GM13977 (cell line): ENCODE measurements around the gene RHO.
"Not testable (repeated sequence)": the region's sequence is repeated elsewhere in the genome, so short reads cannot be mapped to it uniquely, and the experiment has no call there.

Experiments
- DNase-seq: peaks from one replicate; pipeline ENCODE4 v3.0.0; 2012; ENCODE audit warnings: low spot score
- in situ Hi-C: fragments of 300-500 bp; cut with MboI; formaldehyde crosslinking; loops from one replicate; pipeline ENCODE4 v1.12.0; 2022; ENCODE audit warnings: low sequenced_read_pairs, low pct_unique_long_range_greater_than_20kb, mixed read lengths, inconsistent platforms; ENCODE audit not compliant: unreplicated experiment
- TF ChIP-seq, protein P1 (sequence below): IDR thresholded peaks from 2 replicates; pipeline ENCODE4 v1.5.1; 2012; ENCODE audit warnings: mild to moderate bottlenecking, control low read depth; ENCODE audit not compliant: insufficient read depth; ENCODE audit errors: extremely low read depth, missing control alignments

Gene RHO

GRCh38 chr3:129539206-129539605 is 10.8 kb downstream of the RHO start:
- in situ Hi-C loops: no loop called here
- DNase-seq: no peak

DNA sequence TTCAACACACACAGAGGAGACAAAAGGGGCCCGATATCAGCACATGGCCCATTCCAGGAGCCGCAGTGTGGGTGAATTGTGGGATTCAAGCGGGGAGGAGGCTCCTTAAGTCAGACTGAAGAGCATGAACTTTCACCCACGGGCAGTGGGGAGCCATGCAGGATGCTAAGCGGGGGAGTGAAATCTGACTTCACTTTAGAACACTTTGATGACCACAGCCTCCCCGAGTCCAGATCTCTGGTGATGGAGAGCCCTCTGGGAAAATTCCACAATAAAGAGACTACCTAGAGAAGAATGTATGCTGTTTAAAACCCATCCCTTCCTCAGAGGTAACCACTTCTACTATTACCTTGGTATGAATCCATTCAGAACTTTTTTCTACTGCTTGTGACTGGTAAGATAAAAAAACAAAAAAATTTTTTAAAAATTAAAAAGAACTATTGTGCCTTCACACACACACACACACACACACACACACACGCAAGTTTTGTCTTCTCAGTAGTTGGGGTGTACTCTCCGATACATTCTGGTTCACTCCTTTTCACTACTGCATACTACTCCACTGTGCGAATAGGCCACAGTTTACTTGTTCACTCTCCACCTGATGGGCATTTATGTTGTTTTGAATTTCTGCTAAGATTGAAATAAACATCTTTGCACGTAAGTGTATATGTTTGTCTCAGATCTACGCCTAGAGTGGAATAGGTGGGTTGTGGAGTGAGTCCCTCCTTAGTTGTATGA is 12.5 kb downstream of the RHO start:
- in situ Hi-C loops: no loop called here
- TF ChIP-seq, protein P1, sequence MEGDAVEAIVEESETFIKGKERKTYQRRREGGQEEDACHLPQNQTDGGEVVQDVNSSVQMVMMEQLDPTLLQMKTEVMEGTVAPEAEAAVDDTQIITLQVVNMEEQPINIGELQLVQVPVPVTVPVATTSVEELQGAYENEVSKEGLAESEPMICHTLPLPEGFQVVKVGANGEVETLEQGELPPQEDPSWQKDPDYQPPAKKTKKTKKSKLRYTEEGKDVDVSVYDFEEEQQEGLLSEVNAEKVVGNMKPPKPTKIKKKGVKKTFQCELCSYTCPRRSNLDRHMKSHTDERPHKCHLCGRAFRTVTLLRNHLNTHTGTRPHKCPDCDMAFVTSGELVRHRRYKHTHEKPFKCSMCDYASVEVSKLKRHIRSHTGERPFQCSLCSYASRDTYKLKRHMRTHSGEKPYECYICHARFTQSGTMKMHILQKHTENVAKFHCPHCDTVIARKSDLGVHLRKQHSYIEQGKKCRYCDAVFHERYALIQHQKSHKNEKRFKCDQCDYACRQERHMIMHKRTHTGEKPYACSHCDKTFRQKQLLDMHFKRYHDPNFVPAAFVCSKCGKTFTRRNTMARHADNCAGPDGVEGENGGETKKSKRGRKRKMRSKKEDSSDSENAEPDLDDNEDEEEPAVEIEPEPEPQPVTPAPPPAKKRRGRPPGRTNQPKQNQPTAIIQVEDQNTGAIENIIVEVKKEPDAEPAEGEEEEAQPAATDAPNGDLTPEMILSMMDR: no peak
- DNase-seq: no peak

More at GRCh38 chr3:129539206-129539605, 10.8 kb downstream of the RHO start:
- TF ChIP-seq, protein P1: no peak

DNA sequence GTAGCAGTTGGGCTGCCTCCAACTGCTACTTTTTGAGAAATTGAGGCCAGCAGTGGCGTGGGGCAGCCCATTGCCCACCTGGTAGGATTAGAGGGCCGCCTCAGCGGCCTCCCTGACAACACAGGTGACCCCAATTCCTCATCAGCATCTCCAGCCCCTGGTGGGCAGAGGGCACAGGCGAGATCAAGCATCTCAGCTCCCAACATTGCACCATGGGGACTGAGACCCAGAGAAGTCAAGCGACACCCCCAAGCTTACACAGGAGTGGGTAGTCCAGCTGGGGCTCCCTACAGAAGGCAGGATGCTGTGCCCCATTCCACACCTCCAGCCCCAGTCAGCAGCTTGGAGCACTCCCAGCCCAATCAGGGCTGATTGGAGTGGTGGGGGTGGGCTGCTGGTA is 14.3 kb downstream of the RHO start:
- no peak for DNase-seq
- in situ Hi-C loops: no loop called here
- TF ChIP-seq, protein P1: no peak

DNA sequence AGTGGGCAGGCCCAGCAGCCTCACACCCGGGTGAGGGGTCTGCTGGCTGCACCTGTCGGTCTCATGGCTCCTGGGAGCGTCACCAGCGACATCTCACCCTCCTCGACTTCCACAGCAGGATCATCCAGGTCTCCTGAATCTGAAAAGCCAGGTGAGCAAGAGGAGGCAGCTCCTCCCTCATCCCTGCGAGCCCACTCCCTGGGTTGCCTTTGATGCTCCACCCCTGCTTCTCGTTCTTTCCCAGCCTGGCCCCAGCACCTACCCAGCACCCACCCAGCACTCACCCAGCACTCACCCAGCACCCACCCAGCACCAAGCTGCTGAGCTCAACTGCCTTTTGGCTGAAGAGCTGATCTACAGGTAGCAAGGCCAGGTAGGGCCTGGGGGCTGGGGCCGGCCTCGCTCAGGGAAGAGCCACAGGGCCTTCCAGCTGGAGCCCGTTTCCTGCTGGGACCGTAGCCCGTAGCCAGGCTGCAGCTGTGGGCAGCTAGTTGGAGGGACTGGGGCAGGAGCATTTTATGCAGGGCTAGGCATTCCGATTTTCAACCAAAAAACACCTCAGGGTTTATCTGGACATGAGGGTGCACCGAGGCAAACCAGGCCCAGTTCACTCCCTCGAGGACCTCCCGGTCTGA is 14.8 kb downstream of the RHO start, which contains the start of gene H1-8:
Gene H1-8 (plus strand): TSS at position 20 of the 635 bp plus-strand sequence. CDS start 44 bp downstream, at position 64.
- in situ Hi-C loops: no loop called here
- TF ChIP-seq, protein P1: no peak
- DNase-seq: no peak

GRCh38 chr3:129543999-129544398 is 15.6 kb downstream of the RHO start:
- DNase-seq: no peak
- TF ChIP-seq, protein P1: no peak
- in situ Hi-C loops: no loop called here

DNA sequence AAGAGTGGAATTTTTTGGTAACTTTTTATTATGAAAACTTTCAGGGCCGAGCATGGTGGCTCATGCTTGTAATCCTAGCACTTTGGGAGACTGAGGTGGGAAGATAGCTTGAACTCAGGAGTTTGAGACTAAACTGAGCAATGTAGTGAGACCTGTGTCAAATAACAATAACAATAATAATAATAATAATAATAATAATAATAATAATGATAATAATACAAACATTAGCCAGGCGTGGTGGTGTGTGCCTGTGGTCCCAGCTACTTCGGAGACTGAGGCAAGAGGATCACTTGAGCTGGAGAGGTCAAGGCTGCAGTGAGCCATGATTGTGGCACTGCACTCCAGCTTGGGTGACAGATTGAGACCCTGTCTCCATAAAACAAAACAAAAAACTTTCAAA is 17.5 kb downstream of the RHO start:
- in situ Hi-C loops, DNase-seq: not testable (repeated sequence)

- TF ChIP-seq, protein P1: no peak
- in situ Hi-C loops: no loop called here
- no peak for DNase-seq
Observed at GRCh38 chr3:129547241-129547640, 18.8 kb downstream of the RHO start.
